K562 (cell line): Measurements from ENCODE around the gene GALNT13. TPM values are rescaled to one million over a fixed set of nuclear protein-coding genes. Genes with fewer than 3 reads are reported as not detected.

Experiments used
- ATAC-seq: fragments of 200-7000 bp; cut with Tn5 transposase; 3 replicates; pipeline ENCODE4 v1.9.1; 2020; ENCODE audit warnings: moderate library complexity
- BruUV-seq: library from RNA; stranded (reverse); fragments of 400-500 nt; replicated peaks from 2 replicates; lab custom pipeline; 2021; lab: Mats Ljungman, UMichigan
- CTCF ChIA-PET: fragments of 300-600 bp; formaldehyde crosslinking; extraction: SDS; loops from one replicate; lab custom pipeline; 2021; ENCODE audit warnings: low intra/inter-chr PET ratio; lab: Yijun Ruan, JAX
- POLR2A ChIA-PET: fragments of 300-600, 350-650 bp; sonication (Branson Sonifier 250); formaldehyde crosslinking; extraction: SDS; loops from one replicate; lab custom pipeline; 2021; ENCODE audit warnings: antibody characterized with exemption, inconsistent platforms; lab: Yijun Ruan, JAX
- DNase-seq, 4 experiments: peaks; one replicate each; pipeline versions ENCODE4 v3.0.0 to v3.0.0-alpha.2; 2011 to 2018; ENCODE audit warnings: low spot score in 3 of 4, mixed read lengths in 3 of 4; ENCODE audit errors: extremely low read depth in 1 of 4
- FAIRE-seq: peaks from 2 replicates; lab custom pipeline; 2011; peaks lifted over from hg19 to GRCh38; lab: Jason Lieb, UNC
- H2AFZ ChIP-seq: 2 replicates; pipeline ENCODE4 v1.6.0; 2011; ENCODE audit warnings: low read depth, low read length, control low read depth, inconsistent platforms
- H3K27ac ChIP-seq: fragments of 200-600 bp; 3 replicates; pipeline ENCODE4 v1.8.0; 2011; ENCODE audit warnings: low read depth, mild to moderate bottlenecking, control low read depth, inconsistent platforms, low read length, moderate library complexity, mixed read lengths; ENCODE audit errors: extremely low read depth
- H3K27me3 ChIP-seq, 2 experiments: fragments of 300-600 bp in 1 of 2; 2 replicates in 1 of 2; 3 replicates in 1 of 2; pipeline versions ENCODE4 v1.6.0 to v1.8.0; 2011; ENCODE audit warnings: inconsistent platforms in 2 of 2, low read length in 2 of 2, mild to moderate bottlenecking in 1 of 2, mixed read lengths in 1 of 2, moderate library complexity in 1 of 2; ENCODE audit not compliant: control insufficient read depth in 2 of 2, insufficient read depth in 2 of 2
- H3K36me3 ChIP-seq: fragments of 300-600 bp; 3 replicates; pipeline ENCODE4 v1.8.0; 2011; ENCODE audit warnings: mild to moderate bottlenecking, low read length, inconsistent platforms; ENCODE audit not compliant: control insufficient read depth, insufficient read depth
- H3K4me1 ChIP-seq, 2 experiments: fragments of 200-600 bp in 1 of 2; replicated peaks in 1 of 2; 2 replicates in 1 of 2; 3 replicates in 1 of 2; pipeline versions ENCODE4 v1.5.1 to v1.8.0; 2011; ENCODE audit warnings: inconsistent platforms in 2 of 2, low read length in 2 of 2, mild to moderate bottlenecking in 1 of 2, mixed read lengths in 1 of 2, moderate library complexity in 1 of 2; ENCODE audit not compliant: control insufficient read depth in 2 of 2, insufficient read depth in 2 of 2
- H3K4me2 ChIP-seq: 2 replicates; pipeline ENCODE4 v1.6.1; 2011; ENCODE audit warnings: low read length, control low read depth, inconsistent platforms, mixed read lengths; ENCODE audit not compliant: insufficient read depth
- H3K4me3 ChIP-seq: fragments of 200-600 bp; sonication (generic), shearing (Covaris generic); 2 replicates; pipeline ENCODE4 v1.5.1; 2016; ENCODE audit warnings: control low read depth, inconsistent platforms
- H3K79me2 ChIP-seq: fragments of 200-600 bp; 3 replicates; pipeline ENCODE4 v1.8.0; 2011; ENCODE audit warnings: low read length, inconsistent platforms; ENCODE audit not compliant: control insufficient read depth, insufficient read depth
- H3K9ac ChIP-seq, 2 experiments: 2 replicates each; pipeline versions ENCODE4 v1.6.0 to v1.6.1; 2011; ENCODE audit warnings: low read depth in 2 of 2, low read length in 2 of 2, control low read depth in 1 of 2, inconsistent platforms in 1 of 2, mild to moderate bottlenecking in 1 of 2, mixed read lengths in 1 of 2; ENCODE audit not compliant: insufficient read depth in 1 of 2
- H3K9me1 ChIP-seq: one replicate; pipeline ENCODE4 v1.6.0; 2011; ENCODE audit warnings: inconsistent platforms, mild to moderate bottlenecking, low read length, moderate library complexity; ENCODE audit not compliant: control insufficient read depth, insufficient read depth
- H3K9me3 ChIP-seq: replicated peaks from 2 replicates; pipeline ENCODE4 v1.5.1; 2011; ENCODE audit warnings: low read depth, low read length, inconsistent platforms; ENCODE audit not compliant: control insufficient read depth, insufficient read depth
- H4K20me1 ChIP-seq: replicated peaks from 2 replicates; pipeline ENCODE4 v1.6.1; 2011; ENCODE audit warnings: low read length, inconsistent platforms, mixed read lengths; ENCODE audit not compliant: control insufficient read depth, insufficient read depth
- BCOR ChIP-seq: fragments of 450-650 bp; IDR thresholded peaks from 2 replicates; pipeline ENCODE4 v1.6.1; 2016
- C11orf30 ChIP-seq: fragments of 450-650 bp; IDR thresholded peaks from 2 replicates; pipeline ENCODE4 v1.6.1; 2016; ENCODE audit warnings: low read depth, mild to moderate bottlenecking
- CTCFL ChIP-seq: IDR thresholded peaks from 2 replicates; pipeline ENCODE4 v1.6.1; 2011; ENCODE audit warnings: borderline replicate concordance, low read depth, mild to moderate bottlenecking, moderate library complexity, low read length; ENCODE audit not compliant: insufficient read depth, poor library complexity, severe bottlenecking
- EP400 ChIP-seq: fragments of 450-650 bp; IDR thresholded peaks from 2 replicates; pipeline ENCODE4 v1.6.1; 2017; ENCODE audit warnings: antibody characterized with exemption, mild to moderate bottlenecking, moderate library complexity
- OTX1 ChIP-seq: fragments of 450-650 bp; formaldehyde crosslinking; IDR thresholded peaks from 2 replicates; pipeline ENCODE4 v1.4.0; 2022; ENCODE audit warnings: mild to moderate bottlenecking
- PPARD ChIP-seq: fragments of 250-450 bp; sonication (Bioruptor Pico); IDR thresholded peaks from 2 replicates; pipeline ENCODE4 v1.8.0; 2022; ENCODE audit warnings: inconsistent platforms, mild to moderate bottlenecking, moderate library complexity
- RBBP5 ChIP-seq: fragments of 200-600 bp; sonication (generic); IDR thresholded peaks from 2 replicates; pipeline ENCODE4 v1.6.1; 2012; ENCODE audit warnings: borderline replicate concordance, mild to moderate bottlenecking, low read length, control low read depth, inconsistent platforms; ENCODE audit not compliant: insufficient read depth, poor library complexity, severe bottlenecking
- ZNF134 ChIP-seq: fragments of 250-450 bp; sonication (Bioruptor Pico); conservative IDR thresholded peaks from 2 replicates; pipeline ENCODE4 v1.4.0; 2020
- ZNF224 ChIP-seq: sonication (generic); formaldehyde crosslinking; IDR thresholded peaks from 2 replicates; pipeline ENCODE4 v1.8.0; 2022; ENCODE audit warnings: mild to moderate bottlenecking, missing genetic modification reagents
- ZNF561 ChIP-seq: fragments of 450-650 bp; formaldehyde crosslinking; conservative IDR thresholded peaks from 2 replicates; pipeline ENCODE4 v1.4.0; 2020; ENCODE audit warnings: mild to moderate bottlenecking, moderate library complexity
- WGBS: fragments of 100-300 bp; shearing (Covaris generic); methylation state at CpG from one replicate; pipeline ENCODE4 v1.1.6; 2016; ENCODE audit warnings: low coverage, mixed read lengths; ENCODE audit not compliant: insufficient coverage; ENCODE audit errors: missing lambda C conversion rate; 5-methylcytosine and 5-hydroxymethylcytosine counted together
- in situ Hi-C: fragments of 300-500 bp; cut with MboI; formaldehyde crosslinking; loops from 4 replicates; pipeline ENCODE4 v1.15.0; 2018; ENCODE audit warnings: inconsistent platforms, mixed read lengths
- intact Hi-C: fragments of 100-400 bp; cut with micrococcal nuclease; formaldehyde crosslinking; loops from 2 replicates; pipeline ENCODE4 v1.14.2; 2022
- polyA plus RNA-seq, 8 experiments: library from polyadenylated mRNA; depleted of rRNA in 4 of 8; stranded (reverse) in 5 of 8; unstranded in 3 of 8; fragments of >200 nt; fragmentation: Nextera tagmentation in 2 of 8; fragmentation: Illumina TruSeq in 1 of 8; extraction: Ambion mirVana in 2 of 8; extraction: Trizol in 1 of 8; gene quantifications; 2 replicates each; pipeline versions ENCODE4 v1.2.1 to v1.2.3, GENCODE V29; 2011 to 2014; ENCODE audit warnings: inconsistent platforms in 1 of 8, missing spikeins in 1 of 8
- total RNA-seq, 7 experiments: library from RNA; depleted of rRNA in 6 of 7; stranded (reverse); fragments of >200 nt in 6 of 7; fragmentation: Illumina TruSeq in 2 of 7; extraction: Trizol in 2 of 7; gene quantifications; 2 replicates each; pipeline versions ENCODE4 v1.2.1 to v1.2.3, GENCODE V29; 2011 to 2021; ENCODE audit warnings: low replicate concordance in 1 of 7

Gene GALNT13
- total and polyA plus RNA-seq, 9 of the 15 experiments (the other 6 are each of a cell fraction or from before 2014, with no cell fraction given): not detected

- FAIRE-seq (no peak), DNase-seq (no peak), ATAC-seq (no peak)
- H3K9ac ChIP-seq: no peak overlapping the region
- TF ChIP-seq ZNF561 (CRISPR knock-in tag): no peak
- no peak for TF ChIP-seq BCOR
- TF ChIP-seq OTX1: no peak
- no peak for TF ChIP-seq PPARD (CRISPR knock-in tag)
- no peak for TF ChIP-seq ZNF134 (CRISPR knock-in tag)
- no peak for TF ChIP-seq RBBP5
- TF ChIP-seq C11orf30: no peak
- no peak for TF ChIP-seq ZNF224 (CRISPR knock-in tag)
- no peak for TF ChIP-seq CTCFL
- no peak for TF ChIP-seq EP400
- intact Hi-C loops (no loop called here), in situ Hi-C loops (no loop called here)
- no peak overlapping the region for H3K4me3 ChIP-seq
- H3K9me3 ChIP-seq: no peaks in the 10 kb centered on the region; the same call in 1 of the 2 replicates
- WGBS: 0% methylated on average over 1 of the region's 1 CpG
- H3K9me1 ChIP-seq: no peaks in the 10 kb centered on the region
- ChIA-PET CTCF (no interaction called here), POLR2A (no interaction called here)
- H2AFZ ChIP-seq: no peak overlapping the region
- H4K20me1 ChIP-seq: no peaks in the 10 kb centered on the region
- no peak overlapping the region for H3K27ac ChIP-seq
- no peaks in the 10 kb centered on the region for H3K36me3 ChIP-seq
- no peaks in the 10 kb centered on the region for H3K79me2 ChIP-seq
- H3K27me3 ChIP-seq: no peaks in the 10 kb centered on the region
- H3K4me1 ChIP-seq: no peaks in the 10 kb centered on the region
- no peak overlapping the region for H3K4me2 ChIP-seq
- BruUV-seq: no TSS peak
Measured at GRCh38 chr2:154238252-154238651, 366.5 kb downstream of the GALNT13 start.
